GM21825 (cell line): ENCODE data around the gene RARG.

Experiments
- ATAC-seq: cut with Tn5 transposase; IDR thresholded peaks from one replicate; pipeline ENCODE4 v1.9.1; 2021; ENCODE audit warnings: mild to moderate bottlenecking, moderate library complexity; ENCODE audit not compliant: unreplicated experiment

The RARG gene

DNA sequence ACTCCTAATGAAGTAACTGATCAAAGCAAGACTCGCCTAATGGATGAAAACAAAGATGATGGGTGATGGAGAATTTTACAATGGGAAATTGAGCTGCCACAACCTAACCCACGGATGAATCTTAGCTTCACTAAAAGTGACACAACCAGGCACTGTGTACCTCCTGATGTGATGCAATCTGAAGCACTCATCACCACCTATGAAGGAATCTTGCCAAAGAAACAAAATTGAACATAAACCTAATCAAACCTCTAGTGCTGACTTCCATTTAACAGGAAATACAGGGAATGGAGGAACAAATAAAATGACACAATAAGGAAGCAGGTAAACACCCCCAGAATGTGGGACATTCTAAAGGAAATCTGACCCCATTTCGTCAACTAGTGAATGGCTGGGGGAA is 13.3 kb upstream of the RARG start:
- ATAC-seq, result no peak

DNA sequence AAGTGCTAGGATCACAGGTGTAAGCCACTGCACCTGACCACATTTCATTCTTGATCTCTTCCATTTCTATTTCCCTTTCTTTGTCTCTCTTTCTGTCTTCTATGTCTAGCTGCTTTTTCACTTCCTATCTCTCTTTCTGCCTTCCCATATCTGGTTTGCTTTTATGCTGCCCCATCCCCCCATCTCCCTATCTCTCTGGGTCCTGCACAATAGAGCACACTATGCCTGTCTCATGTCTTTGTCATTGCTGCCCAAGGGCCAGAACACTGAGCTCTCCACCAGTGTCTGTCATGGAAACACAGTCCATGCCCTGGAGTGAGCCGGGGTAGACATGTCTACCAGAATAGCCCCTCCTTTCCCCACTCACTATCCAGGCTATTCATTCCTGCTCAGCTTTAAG is 12.3 kb upstream of the RARG start:
- ATAC-seq, result no peak

DNA sequence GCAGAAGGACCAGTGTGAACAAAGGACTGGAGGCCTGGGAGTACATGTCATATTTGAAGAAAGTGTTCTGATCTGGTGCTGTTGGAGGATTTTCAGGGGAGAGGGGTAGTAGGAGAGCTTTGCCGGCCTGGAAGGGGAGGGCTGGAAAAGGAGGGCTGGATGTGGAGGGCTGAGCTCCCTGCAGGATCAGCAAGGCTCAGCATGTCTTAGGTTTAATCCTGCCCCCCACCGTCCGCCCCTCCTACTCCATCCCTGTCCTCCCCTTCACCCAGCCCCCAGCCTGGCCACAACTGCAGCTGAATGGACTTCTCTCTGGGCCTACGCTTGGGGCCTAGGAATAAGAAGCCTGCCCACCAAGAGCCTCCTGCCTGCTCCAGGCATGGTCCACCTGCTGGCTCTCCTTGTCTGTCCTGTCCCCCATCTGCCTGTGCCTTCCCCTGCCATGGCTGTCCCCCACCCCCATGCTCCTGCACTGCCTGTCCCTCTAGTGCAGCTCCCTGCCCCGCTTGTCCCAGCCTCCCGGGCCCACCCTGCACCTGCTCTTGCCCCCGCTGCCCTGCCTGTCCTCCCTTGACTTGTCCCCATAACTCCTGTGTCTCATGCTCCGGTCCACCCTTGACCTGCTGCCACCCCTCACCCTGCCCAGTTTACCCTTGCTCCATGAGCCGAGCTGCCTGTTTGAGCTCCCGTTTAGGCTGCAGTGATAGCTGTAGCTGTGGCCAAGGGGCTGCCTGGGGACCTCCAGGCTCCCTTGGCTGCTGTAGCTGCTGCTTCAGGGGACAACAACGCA is 9.8 kb upstream of the RARG start:
- ATAC-seq, result no peak

DNA sequence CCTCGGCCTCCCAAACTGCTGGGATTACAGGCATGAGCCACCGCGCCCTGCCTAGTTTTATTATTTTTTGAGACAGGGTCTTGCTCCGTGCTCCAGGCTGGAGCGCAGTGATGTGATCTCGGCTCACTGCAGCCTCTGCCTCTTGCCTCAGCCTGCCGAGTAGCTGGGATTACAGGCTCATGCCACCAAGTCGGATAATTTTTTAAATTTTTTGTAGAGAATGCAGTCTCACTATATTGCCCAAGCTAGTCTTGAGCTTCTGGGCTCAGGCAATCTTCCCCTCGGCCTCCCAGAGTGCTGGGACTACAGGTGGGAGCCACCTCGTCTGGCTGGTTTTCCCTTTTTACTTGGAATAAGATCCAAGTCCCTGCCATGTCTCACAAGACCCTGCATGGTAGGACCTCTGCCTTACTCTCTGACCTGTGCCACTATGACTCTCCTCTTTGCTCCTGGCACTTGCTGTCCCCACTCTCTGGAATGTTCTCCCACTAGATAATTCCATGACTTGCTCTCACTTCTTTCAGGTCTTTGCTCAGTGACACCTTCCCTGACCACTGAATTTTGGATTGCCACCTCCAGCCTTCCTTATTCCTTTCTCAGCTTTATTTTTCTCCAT is 7.7 kb upstream of the RARG start:
- ATAC-seq, result no peak

DNA sequence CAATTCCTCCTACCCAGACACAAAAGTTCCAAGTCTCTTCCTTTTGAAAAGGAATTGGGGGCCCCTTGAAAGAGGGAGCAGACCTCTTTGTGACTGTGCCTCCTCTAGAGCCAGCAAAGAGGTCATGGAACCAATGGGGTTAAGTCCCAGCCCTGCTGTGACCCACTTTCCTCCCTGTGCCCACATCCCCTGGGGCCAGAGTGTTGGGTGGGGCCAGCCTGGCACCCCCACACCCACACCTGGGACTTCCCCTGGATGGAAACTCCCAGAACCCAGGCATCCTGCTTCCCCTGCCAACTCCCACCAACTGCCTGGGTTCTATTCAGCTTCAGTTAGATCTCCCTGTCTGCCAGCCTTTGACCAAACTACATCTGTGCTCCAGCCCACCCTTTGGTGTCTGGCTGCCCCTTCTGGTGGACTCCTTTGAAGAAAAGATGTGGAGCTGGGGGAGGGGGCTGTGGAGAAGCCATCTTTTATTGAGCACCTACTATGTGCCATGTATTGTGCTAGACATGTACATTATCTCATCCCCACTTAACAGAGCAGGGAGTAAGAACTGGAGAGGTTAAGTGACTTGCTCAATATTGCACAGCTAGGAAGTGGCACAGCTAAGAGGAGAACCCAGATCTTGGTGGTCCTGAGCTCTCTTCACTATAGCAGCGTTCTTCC is 4.6 kb upstream of the RARG start:
- ATAC-seq, result no peak

DNA sequence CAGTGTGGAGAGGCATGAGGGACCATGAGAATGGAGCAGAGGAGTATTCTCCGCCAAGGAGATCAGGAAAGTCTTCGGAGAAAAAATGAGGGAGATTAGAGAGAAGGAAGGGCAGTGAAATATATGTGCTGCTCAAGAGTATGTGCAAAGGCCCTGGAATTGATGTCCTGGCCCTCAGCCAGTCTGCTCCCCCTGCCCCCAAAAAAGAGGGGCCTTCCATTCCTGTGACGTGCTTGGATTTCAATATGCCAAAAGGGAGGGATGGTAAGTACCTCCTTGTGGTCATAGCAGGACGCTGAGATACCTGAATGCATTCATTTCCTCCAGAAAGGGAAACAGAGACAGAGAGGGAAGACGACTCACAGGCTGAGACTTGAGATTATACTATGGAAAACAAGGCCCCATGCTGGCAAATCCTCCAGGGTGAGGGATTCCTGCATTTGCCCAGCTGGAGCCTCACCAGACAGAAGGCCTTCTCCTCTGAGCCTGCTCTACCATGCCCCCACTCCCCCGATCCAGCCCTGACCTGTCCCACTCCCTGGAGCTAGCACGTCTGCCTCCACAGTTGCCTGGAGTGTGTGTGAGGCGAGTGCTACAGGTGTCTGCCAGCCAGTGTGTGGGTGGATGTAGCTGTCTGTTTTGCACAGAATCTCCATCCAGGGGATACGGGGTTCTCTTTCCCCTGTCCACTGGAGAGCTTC is 3.9 kb upstream of the RARG start:
- ATAC-seq, result no peak

GRCh38 chr12:53235164-53235563 is 3.2 kb upstream of the RARG start:
- ATAC-seq, result no peak

DNA sequence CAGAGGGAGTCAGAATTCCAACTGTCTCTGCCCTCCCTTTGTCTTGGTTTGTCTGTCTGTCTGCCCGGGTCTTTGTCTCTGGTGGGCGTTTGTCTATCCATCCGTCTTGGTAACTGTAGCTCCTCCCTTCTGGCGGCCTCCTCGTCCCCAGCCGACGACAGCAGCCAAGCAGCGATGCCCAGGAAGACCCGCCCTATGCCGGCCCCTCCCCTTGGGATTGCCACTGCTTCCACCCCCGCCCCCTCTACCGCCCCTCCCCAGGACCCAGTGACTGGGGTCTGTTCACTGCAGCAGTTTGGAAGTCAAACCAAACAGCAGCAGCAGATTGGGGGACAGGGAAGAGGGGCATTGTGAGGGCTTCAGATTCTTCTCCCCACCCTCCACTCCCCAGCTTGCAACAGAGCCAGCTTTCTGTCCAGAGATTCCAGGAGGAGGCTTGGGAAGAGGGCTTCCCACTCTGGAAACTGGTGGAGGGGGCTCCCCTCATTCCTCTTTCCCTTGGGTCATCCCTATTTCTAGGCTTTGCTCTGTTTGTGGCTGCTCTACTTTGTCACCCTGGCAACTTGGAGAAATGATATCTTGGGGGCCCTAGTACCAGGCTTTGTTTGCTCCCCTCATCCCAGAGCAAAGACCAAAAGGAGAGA is 2.4 kb upstream of the RARG start:
- no peak for ATAC-seq

- no peak for ATAC-seq
These were observed 1.7 kb upstream of the RARG start for GRCh38 chr12:53233671-53234121.

DNA sequence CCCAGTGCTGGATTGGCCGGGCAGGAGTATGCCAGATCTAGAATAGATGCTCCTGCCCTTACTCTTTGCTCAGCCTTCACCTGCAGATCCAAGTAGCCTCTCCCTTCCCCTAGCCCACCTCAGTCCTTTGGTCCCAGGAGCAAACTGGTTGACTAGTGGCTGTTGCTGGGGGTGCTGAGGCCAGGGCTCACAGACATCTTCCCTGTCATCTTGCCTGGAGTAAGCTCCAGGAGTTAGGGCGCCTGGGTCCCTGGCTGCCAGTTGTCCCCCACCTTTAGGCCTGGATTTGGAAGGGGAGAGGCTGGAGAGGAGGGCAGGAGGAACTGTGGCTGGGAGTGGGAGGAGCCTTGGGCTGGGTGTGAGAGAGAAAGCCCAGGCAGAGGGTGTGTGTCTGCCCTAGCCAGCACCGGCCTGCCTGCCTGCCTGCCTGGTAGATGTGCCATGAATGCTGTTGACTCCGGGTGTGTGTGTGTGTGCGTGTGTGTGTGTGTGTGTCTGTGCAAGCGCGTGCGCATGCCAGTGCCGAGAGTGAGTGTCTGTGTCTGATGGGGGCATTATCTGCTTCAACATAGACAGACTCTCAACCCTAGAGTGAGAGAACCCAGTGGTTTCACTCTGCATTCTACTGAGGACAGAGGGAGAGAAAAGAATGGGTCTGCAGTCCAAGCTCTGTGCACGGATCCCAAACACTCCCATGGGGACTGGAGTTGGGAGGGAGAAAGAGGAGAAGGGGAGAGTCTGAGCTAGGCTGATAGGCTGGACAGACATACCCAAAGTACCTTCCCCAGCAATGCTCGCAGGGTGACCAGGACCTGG is 845 bp upstream of the RARG start:
- no peak for ATAC-seq

DNA sequence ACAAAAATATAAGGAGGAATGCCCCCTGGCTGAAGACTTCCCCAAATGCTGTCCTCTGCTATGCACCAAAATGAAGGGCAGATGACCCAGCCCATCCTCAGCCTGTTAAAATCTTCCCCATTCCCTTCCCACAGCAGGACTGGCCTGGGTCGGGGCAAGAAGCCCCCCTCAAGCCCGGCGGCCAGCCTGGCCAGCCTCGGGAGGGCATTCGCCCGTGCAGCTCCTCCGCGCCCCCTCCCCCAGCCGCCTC is 413 bp downstream of the RARG start:
- ATAC-seq, result no peak

- ATAC-seq, result no peak
These were observed 1.7 kb downstream of the RARG start for GRCh38 chr12:53230108-53230845.

- ATAC-seq, result no peak
These were observed 2.6 kb downstream of the RARG start for GRCh38 chr12:53229454-53229853.

- ATAC-seq, result no peak
These were observed 4.2 kb downstream of the RARG start for GRCh38 chr12:53227836-53228235.

DNA sequence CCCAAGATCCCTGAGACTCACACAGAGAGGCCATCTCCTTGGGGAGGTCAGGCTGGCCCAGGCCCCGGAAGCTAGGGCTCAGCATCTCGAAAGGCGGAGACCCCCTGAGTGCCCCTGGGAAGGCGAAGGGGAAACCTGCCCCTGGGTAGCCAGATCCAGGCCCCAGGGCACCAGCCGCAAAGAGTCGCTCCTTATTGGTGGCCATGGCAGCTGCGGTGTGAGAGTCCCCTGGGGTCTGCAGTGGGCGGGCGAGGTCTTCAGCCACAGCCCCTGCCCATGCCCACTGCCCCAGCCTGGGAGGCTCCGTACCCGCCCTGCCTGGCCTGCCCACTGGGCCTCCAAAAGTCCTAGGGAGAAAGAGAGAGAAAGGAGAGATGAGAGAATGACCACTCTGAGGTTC is 4.7 kb downstream of the RARG start:
- no peak for ATAC-seq

GRCh38 chr12:53226815-53227214 is 5.2 kb downstream of the RARG start:
- no peak for ATAC-seq

DNA sequence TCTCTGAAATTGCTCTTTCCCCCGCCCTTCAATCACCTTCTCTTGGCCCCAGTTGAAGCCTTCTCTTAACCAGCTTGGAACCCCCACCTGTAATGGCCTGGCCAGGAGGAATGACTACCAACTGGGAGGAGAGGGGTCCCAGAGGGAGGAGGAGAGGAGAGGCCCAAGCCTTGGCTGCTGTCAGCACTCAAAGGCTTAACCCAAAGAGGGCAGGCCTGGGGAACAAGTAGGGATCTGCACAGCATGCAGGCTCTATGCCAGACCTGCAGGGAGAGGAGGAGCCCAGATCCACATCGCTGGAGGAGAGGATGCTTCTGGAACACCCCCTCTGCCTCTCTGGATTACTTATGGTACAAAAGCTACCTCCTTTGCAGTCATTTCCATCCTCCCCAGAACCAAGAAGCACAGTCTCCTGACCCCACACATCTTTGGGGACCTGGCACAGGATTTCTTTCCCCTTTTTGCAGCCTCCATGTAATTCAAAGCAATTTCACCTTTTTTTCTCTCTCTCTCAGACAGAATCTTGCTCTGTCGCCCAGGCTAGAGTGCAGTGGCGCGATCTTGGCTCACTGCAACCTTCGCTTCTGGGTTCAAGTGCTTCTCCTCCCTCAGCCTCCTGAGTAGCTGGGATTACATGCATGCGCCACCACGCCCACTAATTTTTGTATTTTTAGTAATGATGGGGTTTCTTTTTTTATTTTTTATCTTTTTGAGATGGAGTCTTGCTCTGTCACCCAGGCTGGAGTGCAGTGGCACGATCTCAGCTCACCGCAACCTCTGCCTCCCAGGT is 6.2 kb downstream of the RARG start:
- ATAC-seq, result no peak

- ATAC-seq, result no peak
These were observed 6.9 kb downstream of the RARG start for GRCh38 chr12:53224897-53225634.
